ENCODE results near the gene ZFR2.

Gene ZFR2

GRCh38 chr19:3803986-3804385 is 64.9 kb downstream of the ZFR2 start:
- DNase-seq (ENCODE audit: low read depth), result no peak
- no peak for TF ChIP-seq MAX (IDR thresholded peaks at IDR 0.05; ENCODE audit: low read depth, low read length)
- TF ChIP-seq CTCF (IDR thresholded peaks at IDR 0.05; ENCODE audit: low read depth, low read length), result no peak
- no peak for TF ChIP-seq POLR2A (IDR thresholded peaks at IDR 0.05; ENCODE audit: extremely low read depth, insufficient read length)
- H3K4me3 ChIP-seq (ENCODE audit: low read depth, low read length), result no peak overlapping the region

GRCh38 chr19:3803114-3803888 is 65.5 kb downstream of the ZFR2 start:
- DNase-seq (ENCODE audit: low read depth), result no peak
- no peak overlapping the region for H3K4me3 ChIP-seq (ENCODE audit: low read depth, low read length)
- TF ChIP-seq CTCF (IDR thresholded peaks at IDR 0.05; ENCODE audit: low read depth, low read length), result no peak
- TF ChIP-seq MAX (IDR thresholded peaks at IDR 0.05; ENCODE audit: low read depth, low read length), result no peak
- TF ChIP-seq POLR2A (IDR thresholded peaks at IDR 0.05; ENCODE audit: extremely low read depth, insufficient read length), result no peak
- TF ChIP-seq MYC (IDR thresholded peaks at IDR 0.05; ENCODE audit: low read depth, low read length), result no peak

GRCh38 chr19:3801412-3802096 is 67.3 kb downstream of the ZFR2 start:
- H3K4me3 ChIP-seq (ENCODE audit: low read depth, low read length), result no peak overlapping the region
- no peak for DNase-seq (ENCODE audit: low read depth)
- TF ChIP-seq POLR2A (IDR thresholded peaks at IDR 0.05; ENCODE audit: extremely low read depth, insufficient read length) (no peak), MAX (IDR thresholded peaks at IDR 0.05; ENCODE audit: low read depth, low read length) (no peak), MYC (IDR thresholded peaks at IDR 0.05; ENCODE audit: low read depth, low read length) (no peak), CTCF (IDR thresholded peaks at IDR 0.05; ENCODE audit: low read depth, low read length) (no peak)

GRCh38 chr19:3800996-3801395 is 67.8 kb downstream of the ZFR2 start:
- no peak for TF ChIP-seq POLR2A (IDR thresholded peaks at IDR 0.05; ENCODE audit: extremely low read depth, insufficient read length)
- no peak for TF ChIP-seq MAX (IDR thresholded peaks at IDR 0.05; ENCODE audit: low read depth, low read length)
- TF ChIP-seq MYC (IDR thresholded peaks at IDR 0.05; ENCODE audit: low read depth, low read length), result no peak
- TF ChIP-seq CTCF (IDR thresholded peaks at IDR 0.05; ENCODE audit: low read depth, low read length), result no peak
- H3K4me3 ChIP-seq (ENCODE audit: low read depth, low read length), result no peak overlapping the region
- no peak for DNase-seq (ENCODE audit: low read depth)

- H3K4me3 ChIP-seq (ENCODE audit: low read depth, low read length), result no peak overlapping the region
- DNase-seq (ENCODE audit: low read depth), result no peak
- no peak for TF ChIP-seq MYC (IDR thresholded peaks at IDR 0.05; ENCODE audit: low read depth, low read length)
- no peak for TF ChIP-seq MAX (IDR thresholded peaks at IDR 0.05; ENCODE audit: low read depth, low read length)
- no peak for TF ChIP-seq POLR2A (IDR thresholded peaks at IDR 0.05; ENCODE audit: extremely low read depth, insufficient read length)
- no peak for TF ChIP-seq CTCF (IDR thresholded peaks at IDR 0.05; ENCODE audit: low read depth, low read length)
Observed at GRCh38 chr19:3798137-3798536, 70.7 kb downstream of the ZFR2 start.

All from NB4 (cell line).